Inflammatory macrophage (primary cell): ENCODE measurements around the gene NPIPA5.
"Not testable (repeated sequence)": the region's sequence is repeated elsewhere in the genome, so short reads cannot be mapped to it uniquely, and the experiment has no call there.

Experiments
- DNase-seq, 2 donors: peaks; one replicate each; pipeline ENCODE4 v3.0.0-alpha.2; 2020 to 2022
- total RNA-seq, 18 experiments: gene quantifications; one replicate each; lab custom pipeline; 2026; ENCODE audit warnings: mixed read lengths in 6 of 18, inconsistent platforms in 2 of 18; lab: John Stamatoyannopoulos, UW

The NPIPA5 gene
- 0 to 1.3 (median 0.32) reads per million in 18 experiments for total RNA-seq

DNA sequence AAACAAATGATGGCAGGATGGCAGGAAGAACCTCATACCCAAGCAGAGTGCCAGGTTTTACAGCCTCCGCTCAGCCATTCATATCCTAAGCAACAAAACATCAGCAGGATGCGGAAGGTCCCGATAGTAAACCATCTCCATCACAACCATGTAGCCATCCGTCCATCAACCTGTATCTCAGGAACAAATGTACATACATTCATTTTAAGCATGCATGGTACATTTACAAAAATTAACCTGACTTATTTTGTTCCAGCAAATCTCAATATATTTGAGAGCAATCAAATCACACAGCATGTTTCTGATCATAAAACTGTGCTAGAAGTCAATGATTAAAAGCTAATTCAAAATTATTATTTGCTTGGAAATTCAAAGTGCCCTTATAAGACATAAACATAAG lies at the start of gene NPIPA5:
Gene NPIPA5, minus strand, starts transcription at position 101 of the 400 bp plus-strand sequence. Its CDS starts 0 bp downstream, at position 101.
- not testable (repeated sequence) for DNase-seq

DNA sequence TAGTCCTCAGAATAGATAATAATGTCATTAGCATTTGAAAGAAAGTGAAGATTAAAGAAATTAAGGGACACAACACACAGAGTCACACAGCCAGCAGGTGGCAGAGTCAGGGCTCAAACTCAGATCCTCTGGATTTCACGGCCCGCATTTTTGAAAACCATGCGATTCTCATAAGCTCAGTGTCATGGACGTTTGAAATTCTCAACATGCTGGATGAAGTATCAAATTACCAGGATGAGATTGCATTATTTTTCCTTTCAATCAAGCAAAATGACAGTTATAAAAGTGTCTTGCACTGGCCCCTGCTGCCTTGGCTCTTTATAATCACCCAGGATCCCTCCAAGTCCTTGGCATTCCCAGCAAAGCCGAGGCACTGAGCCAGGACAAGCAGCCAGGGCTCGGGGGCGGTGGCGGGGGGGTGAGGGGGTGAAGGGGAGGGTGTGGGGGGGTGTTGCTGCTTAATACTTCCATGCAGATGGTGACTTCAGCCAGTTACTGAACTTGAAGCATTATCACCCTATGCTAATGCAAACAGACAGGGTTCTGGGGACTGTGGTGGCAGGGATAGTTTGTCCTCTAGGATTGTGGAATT lies 49.6 kb upstream of the NPIPA5 start:
- DNase-seq = peak; percentile 53 to 69

DNA sequence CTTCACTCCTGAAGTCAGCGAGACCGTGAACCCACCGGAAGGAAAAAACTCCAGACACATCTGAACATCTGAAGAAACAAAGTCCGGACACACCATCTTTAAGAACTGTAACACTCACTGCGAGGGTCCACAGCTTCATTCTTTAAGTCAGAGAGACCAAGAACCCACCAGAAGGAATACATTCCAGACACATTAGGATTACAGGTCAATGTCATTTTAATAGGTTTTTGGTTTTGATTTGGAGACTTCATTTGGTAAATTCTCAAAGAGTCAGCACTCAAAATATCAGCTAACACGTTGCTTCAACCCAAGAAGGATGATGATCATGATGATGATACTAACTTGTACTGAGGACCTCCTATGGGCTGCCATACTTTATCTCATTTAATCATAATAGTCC lies 48.7 kb upstream of the NPIPA5 start:
- no peak for DNase-seq

- no peak for DNase-seq
Observed at GRCh38 chr16:15425861-15426260, 47.8 kb upstream of the NPIPA5 start.

DNA sequence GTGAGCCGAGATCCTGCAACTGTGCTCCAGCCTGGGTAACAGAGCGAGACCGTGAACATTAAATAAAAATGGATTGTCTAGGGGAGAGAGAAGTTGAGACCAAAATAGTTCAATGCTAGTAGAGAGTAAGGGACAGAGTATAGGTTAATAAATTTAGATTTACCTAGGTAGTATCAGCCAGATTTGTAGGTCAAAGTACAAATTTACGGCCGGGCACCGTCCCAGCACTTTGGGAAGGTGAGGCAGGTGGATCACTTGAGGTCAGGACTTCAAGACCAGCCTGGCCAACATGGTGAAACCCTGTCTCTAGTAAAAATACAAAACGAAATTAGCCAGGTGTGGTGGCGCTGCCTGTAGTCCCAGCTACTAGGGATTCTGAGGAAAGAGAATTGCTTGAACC lies 44.1 kb upstream of the NPIPA5 start:
- DNase-seq = no peak

DNA sequence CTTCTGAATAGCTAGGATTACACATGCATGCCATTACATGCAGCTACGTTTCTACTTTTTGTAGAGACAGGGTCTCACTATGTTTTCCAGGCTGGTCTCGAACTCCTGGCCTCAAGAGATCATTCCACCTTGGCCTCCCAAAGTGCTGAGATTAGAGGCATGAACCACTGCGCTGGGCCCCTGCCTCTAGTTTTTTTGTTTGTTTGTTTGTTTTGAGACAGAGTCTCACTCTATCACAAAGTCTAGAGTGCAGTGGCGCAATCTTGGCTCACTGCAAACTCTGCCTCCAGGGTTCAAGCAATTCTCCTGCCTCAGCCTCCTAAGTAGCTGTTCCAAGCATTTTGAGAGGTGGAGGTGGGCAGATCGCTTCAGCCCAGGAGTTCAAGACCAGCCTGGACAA lies 43.6 kb upstream of the NPIPA5 start:
- not testable (repeated sequence) for DNase-seq

DNA sequence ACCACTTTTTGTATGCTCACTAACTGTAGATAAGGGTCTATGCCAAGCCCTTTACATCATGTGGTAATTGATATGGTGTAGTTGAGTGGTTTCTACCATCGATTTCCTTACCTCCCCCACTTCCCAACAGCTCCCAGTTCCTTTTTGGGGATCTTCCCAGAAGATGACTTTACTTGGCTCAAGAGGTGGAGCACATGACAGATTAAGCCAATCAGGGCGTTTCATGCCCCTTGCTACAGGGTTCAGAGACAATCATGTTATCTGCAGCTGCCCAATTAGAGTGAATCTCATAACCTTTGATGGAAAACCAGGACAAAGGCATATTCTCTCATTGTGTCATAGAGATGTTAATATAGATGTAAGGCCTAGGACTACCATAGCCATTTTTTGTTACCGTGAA lies 40.1 kb upstream of the NPIPA5 start:
- no peak for DNase-seq

DNA sequence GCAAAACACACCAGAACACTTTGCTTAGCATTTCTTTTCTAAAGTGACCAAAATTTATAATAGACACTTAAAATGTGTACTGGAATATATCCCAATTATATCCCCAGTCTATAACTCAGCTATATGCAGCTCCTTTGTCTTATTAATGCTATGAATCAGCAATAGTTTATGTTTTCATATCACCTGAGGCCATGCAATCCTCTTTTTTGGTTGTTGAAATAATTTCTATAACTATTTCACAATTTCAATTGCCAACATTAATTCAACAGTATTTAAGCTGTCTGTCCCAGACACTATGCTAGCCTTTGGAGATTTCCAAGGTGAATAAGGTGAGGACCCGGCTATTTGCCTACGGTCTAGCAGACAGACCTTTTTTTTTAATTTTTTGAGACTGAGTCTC lies 39.1 kb upstream of the NPIPA5 start:
- no peak for DNase-seq

DNA sequence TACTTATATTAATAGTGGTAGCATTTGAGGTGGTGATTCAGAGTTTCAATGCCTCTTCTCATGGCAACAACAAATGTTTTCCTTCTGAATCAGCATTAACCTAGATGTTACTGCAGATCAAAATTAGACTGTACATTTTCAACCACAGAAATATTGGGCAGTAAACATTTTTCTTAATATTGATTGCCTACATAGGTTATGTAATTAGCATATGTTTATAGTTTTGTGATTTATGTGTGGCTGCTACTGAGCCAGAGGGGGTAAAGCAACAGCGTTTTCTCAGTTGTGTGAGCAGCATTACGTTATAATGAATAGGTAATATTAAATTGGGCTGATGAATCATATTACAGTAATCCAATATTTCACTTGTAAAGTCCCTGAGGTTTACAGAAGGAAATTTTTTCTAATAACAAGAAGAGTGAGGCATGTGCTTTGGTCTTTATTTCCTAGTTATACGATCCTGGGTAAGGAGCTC lies 37.5 kb upstream of the NPIPA5 start:
- DNase-seq = no peak

GRCh38 chr16:15409476-15409875 lies 31.4 kb upstream of the NPIPA5 start:
- DNase-seq = not testable (repeated sequence)

DNA sequence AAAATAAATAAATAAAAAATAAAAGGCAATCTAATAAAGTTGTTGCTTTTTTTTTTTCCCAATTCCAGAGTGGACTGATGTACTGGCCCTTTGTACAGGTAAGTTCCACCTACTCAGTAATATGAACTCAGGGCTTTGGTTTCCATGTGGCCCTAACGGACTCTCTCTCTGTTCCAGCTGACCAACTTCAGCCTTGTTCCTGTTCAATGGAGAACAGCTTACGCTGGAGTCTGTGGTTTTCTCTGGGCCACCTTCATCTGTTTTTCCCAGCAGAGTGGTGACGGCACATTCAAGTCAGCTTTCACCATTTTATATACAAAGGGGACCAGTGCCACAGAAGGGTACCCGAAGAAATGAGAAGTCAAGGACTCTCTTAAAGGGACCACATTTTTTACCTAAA lies 29.7 kb upstream of the NPIPA5 start:
- not testable (repeated sequence) for DNase-seq

DNA sequence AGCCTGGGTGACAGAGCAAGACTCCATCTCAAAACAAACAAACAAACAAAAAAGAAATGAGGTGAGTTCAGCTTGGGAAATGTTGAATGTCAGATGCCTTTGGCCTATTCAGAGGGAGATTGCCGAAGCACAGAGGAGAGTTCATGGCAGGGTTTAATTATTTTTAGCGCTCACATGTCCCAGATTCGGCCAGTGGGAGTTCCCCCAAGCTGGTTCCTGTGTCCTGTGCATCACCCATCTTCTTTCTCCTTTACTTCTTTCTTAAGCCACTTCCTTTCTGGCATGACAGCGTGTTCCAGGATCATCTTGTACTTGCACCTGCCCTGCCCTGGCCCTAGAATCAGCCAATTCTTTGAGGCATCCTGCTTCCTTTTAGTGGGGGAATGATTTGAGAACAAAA lies 26.7 kb upstream of the NPIPA5 start:
- peak; percentile 90 to 92 for DNase-seq

GRCh38 chr16:15404091-15404490 lies 26.0 kb upstream of the NPIPA5 start:
- DNase-seq = peak; percentile 86 to 87

DNA sequence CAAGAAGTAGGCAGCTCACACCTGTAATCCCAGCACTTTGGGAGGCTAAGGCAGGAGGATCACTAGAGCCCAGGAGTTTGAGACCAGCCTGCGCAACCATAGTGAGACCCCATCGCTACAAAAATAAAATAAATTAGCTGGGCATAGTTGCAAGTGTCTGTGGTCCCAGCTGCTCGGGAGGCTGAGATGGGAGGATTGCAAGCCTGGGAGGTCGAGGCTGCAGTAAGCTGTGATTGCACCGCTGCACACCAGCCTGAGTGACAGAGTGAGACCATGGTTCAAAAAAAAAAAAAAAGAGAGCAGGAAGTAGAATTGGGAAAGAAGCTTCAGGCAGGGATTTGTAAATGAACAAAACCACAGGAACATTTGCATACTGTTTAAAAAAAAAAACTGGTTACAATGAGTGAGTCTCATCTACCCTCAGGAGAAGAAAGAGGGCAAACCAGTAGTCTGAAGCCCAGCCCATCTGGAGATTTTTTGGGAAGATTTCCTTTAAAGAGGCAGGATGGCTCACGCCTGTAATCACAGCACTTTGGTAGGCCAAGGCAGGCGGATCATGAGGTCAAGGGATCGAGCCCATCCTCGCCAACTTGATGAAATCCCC lies 25.4 kb upstream of the NPIPA5 start:
- DNase-seq = peak; percentile 57 to 87

- no peak for DNase-seq
Observed at GRCh38 chr16:15401972-15402371, 23.9 kb upstream of the NPIPA5 start.

DNA sequence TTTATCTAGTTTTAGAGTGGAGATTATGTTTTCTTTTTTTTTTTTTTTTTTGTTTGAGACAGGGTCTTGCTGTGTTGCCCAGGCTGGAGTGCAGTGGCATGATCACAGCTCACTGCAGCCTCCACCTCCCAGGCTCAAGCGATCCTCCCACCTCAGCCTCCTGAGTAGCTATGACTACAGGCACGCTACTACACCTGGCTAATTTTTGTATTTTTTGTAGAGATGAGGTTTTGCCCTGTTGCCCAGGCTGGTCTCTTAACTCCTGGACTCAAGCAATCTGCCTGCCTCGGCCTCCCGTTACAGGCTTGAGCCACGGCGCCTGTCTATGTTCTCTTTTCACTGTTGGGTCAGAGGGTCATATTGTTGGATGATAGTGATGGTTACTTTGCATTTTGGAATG lies 22.2 kb upstream of the NPIPA5 start:
- not testable (repeated sequence) for DNase-seq

DNA sequence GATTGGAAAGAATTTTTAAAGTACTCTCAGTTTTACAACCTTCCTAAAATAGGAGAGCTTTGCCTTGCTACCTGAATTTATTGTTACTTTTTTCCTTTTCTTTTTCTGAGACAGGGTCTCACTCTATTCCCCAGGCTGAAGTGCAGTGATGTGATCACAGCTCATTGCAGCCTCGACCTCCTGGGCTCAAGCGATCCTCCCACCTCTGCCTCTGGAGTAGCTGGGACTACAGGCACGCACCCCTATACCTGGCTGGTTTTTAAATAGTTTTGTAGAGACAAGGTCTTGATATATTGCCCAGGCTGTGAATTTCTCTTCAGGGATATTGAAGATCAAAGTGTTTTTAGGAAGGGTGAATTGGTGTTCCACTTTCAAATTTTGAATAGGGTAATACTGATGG lies 21.2 kb upstream of the NPIPA5 start:
- no peak for DNase-seq

GRCh38 chr16:15398618-15399316 lies 20.7 kb upstream of the NPIPA5 start:
- no peak for DNase-seq

DNA sequence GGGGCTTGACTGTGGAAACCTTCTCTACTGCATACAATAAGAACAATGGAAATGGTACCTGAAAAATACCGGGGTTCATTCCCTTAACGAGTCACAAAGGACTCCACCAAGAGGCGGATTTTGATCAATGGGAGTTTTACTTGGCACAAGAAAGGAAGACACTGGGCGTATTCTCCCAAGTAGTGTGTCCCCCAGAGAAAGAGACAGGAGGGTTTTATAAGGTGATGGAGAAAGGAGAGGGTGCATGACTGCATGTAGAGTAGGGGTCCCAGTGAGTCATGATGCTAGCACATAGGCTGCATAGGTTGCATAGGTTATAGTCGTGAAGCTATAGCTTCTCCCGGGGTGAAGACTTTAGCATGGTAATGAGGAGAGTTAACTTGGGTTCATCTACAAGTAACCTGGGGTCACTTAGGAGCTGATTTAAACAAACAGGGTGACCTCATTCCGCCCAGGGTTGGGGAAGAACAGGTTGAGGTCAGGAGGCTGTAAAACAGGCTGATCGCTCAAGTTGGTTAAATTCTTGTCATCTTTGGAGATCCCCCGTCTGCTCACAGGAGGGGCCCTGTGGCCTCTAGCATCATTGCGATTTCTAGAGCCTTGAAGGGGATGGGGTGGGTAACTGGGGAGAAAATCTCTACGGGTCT lies 19.0 kb upstream of the NPIPA5 start:
- DNase-seq = no peak

DNA sequence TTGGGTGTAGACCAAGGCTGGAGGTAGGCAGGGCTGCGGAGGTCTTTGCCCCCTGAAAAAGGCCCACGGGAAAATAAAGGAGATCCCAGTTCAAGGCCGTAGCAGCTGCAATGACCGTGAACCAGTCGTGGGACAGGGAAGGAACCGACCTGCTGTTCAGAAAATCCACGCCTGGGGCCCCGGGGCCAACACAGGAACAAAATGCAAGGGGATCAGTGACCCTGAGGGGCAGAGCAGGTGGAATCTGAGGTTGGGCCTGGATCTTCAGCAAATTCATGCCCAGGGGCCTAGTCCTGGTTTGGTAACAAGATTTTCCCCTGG lies 18.4 kb upstream of the NPIPA5 start:
- DNase-seq = not testable (repeated sequence)

- DNase-seq = peak; percentile 51 to 61
Observed at GRCh38 chr16:15395631-15396508, 17.8 kb upstream of the NPIPA5 start, which contains the start of gene MPV17L. TSS of gene MPV17L (plus strand) at chr16:15395754. CDS start at chr16:15395898, 144 bp downstream.

GRCh38 chr16:15393025-15393424 lies 14.9 kb upstream of the NPIPA5 start:
- not testable (repeated sequence) for DNase-seq
